K562 (cell line): Measurements from ENCODE around the gene STX1B. TPM values are rescaled to one million over a fixed set of nuclear protein-coding genes. Genes with fewer than 3 reads are reported as not detected.

ENCODE experiments used
- BRD9 ChIP-seq: fragments of 450-650 bp; IDR thresholded peaks from 2 replicates; pipeline ENCODE4 v1.6.1; 2018; ENCODE audit warnings: low read depth; ENCODE audit not compliant: partially characterized antibody
- CAMTA2 ChIP-seq: fragments of 250-450 bp; sonication (Bioruptor Pico); conservative IDR thresholded peaks from 2 replicates; pipeline ENCODE4 v1.5.1; 2022
- CBFA2T3 ChIP-seq: fragments of 450-650 bp; IDR thresholded peaks from 2 replicates; pipeline ENCODE4 v1.6.1; 2017
- GATAD2A ChIP-seq: fragments of 450-650 bp; IDR thresholded peaks from 2 replicates; pipeline ENCODE4 v1.6.1; 2017
- HDGF ChIP-seq: fragments of 450-650 bp; IDR thresholded peaks from 2 replicates; pipeline ENCODE4 v1.6.1; 2016
- HES1 ChIP-seq: fragments of 450-650 bp; IDR thresholded peaks from 2 replicates; pipeline ENCODE4 v1.6.1; 2016; ENCODE audit warnings: low read depth, mild to moderate bottlenecking, moderate library complexity
- KHSRP ChIP-seq: fragments of 450-650 bp; IDR thresholded peaks from 2 replicates; pipeline ENCODE4 v1.6.1; 2017
- NEUROD1 ChIP-seq: fragments of 150-350 bp; IDR thresholded peaks from 2 replicates; pipeline ENCODE4 v1.6.1; 2014; ENCODE audit warnings: borderline replicate concordance, low read length, low read depth; ENCODE audit not compliant: partially characterized antibody
- NFE2 ChIP-seq: IDR thresholded peaks from 2 replicates; pipeline ENCODE4 v1.6.1; 2014; ENCODE audit warnings: antibody characterized with exemption, low read depth
- NR4A1 ChIP-seq, 2 experiments: fragments of 250-450 bp in 1 of 2; fragments of 450-650 bp in 1 of 2; sonication (Bioruptor Pico) in 1 of 2; IDR thresholded peaks; 2 replicates each; pipeline versions ENCODE4 v1.4.0 to v1.6.1; 2016 to 2020; ENCODE audit warnings: mild to moderate bottlenecking in 2 of 2, missing compliant biosample characterization in 1 of 2, missing genetic modification characterization in 1 of 2, moderate library complexity in 1 of 2
- NRF1 ChIP-seq, 2 experiments: fragments of 450-650 bp; IDR thresholded peaks in 1 of 2; conservative IDR thresholded peaks in 1 of 2; 2 replicates each; pipeline ENCODE4 v1.6.1; 2014; ENCODE audit warnings: mild to moderate bottlenecking in 2 of 2
- PCBP2 ChIP-seq: fragments of 200-400 bp; formaldehyde crosslinking; IDR thresholded peaks from 2 replicates; pipeline ENCODE4 v1.6.1; 2018; ENCODE audit warnings: low read length, low read depth, mild to moderate bottlenecking, moderate library complexity; ENCODE audit not compliant: poor library complexity, severe bottlenecking
- RAD21 ChIP-seq, 2 experiments: fragments of 250-450 bp in 1 of 2; fragments of 450-650 bp in 1 of 2; sonication (Bioruptor Pico) in 1 of 2; formaldehyde crosslinking in 1 of 2; IDR thresholded peaks in 1 of 2; conservative IDR thresholded peaks in 1 of 2; 2 replicates each; pipeline versions ENCODE4 v1.4.0 to v1.8.0; 2020 to 2022; ENCODE audit warnings: mild to moderate bottlenecking in 2 of 2, moderate library complexity in 1 of 2
- RFX1 ChIP-seq: fragments of 450-650 bp; IDR thresholded peaks from 2 replicates; pipeline ENCODE4 v1.6.1; 2016; ENCODE audit warnings: mild to moderate bottlenecking, moderate library complexity
- TARDBP ChIP-seq: fragments of 450-650 bp; IDR thresholded peaks from 2 replicates; pipeline ENCODE4 v1.6.1; 2016
- ZNF280B ChIP-seq: fragments of 250-450 bp; sonication (Bioruptor Pico); IDR thresholded peaks from 2 replicates; pipeline ENCODE4 v1.5.1; 2021; ENCODE audit warnings: mild to moderate bottlenecking
- ZNF644 ChIP-seq: fragments of 200-800 bp; sonication (Bioruptor generic); IDR thresholded peaks from 2 replicates; pipeline ENCODE4 v1.6.1; 2016; ENCODE audit warnings: low read depth, missing genetic modification characterization, missing compliant biosample characterization
- ZNF699 ChIP-seq: fragments of 250-450 bp; sonication (Bioruptor Pico); IDR thresholded peaks from 2 replicates; pipeline ENCODE4 v1.8.0; 2021; ENCODE audit warnings: mild to moderate bottlenecking, moderate library complexity; ENCODE audit not compliant: insufficient replicate concordance
- ZNF785 ChIP-seq: fragments of 250-450 bp; sonication (Bioruptor Pico); IDR thresholded peaks from 2 replicates; pipeline ENCODE4 v1.4.0; 2020; ENCODE audit warnings: mild to moderate bottlenecking
- polyA plus RNA-seq, 8 experiments: library from polyadenylated mRNA; depleted of rRNA in 4 of 8; stranded (reverse) in 5 of 8; unstranded in 3 of 8; fragments of >200 nt; fragmentation: Nextera tagmentation in 2 of 8; fragmentation: Illumina TruSeq in 1 of 8; extraction: Ambion mirVana in 2 of 8; extraction: Trizol in 1 of 8; gene quantifications; 2 replicates each; pipeline versions ENCODE4 v1.2.1 to v1.2.3, GENCODE V29; 2011 to 2014; ENCODE audit warnings: inconsistent platforms in 1 of 8, missing spikeins in 1 of 8
- total RNA-seq, 7 experiments: library from RNA; depleted of rRNA in 6 of 7; stranded (reverse); fragments of >200 nt in 6 of 7; fragmentation: Illumina TruSeq in 2 of 7; extraction: Trizol in 2 of 7; gene quantifications; 2 replicates each; pipeline versions ENCODE4 v1.2.1 to v1.2.3, GENCODE V29; 2011 to 2021; ENCODE audit warnings: low replicate concordance in 1 of 7

Gene STX1B
- total and polyA plus RNA-seq, 9 of the 15 experiments (the other 6 are each of a cell fraction or from before 2014, with no cell fraction given) = 0.07 to 2.5 (median 0.86) TPM

GRCh38 chr16:31032736-31033708, 22.6 kb upstream of the STX1B start, which contains the start of gene STX4 (continued):
- peak; percentile 78; the same call in 1 of the 2 replicates for TF ChIP-seq NR4A1 (CRISPR knock-in tag; IDR thresholded peaks at IDR 0.05)
- TF ChIP-seq NR4A1 (tag; IDR thresholded peaks at IDR 0.05) = peak; percentile 74; the same call in 1 of the 2 replicates
- TF ChIP-seq NFE2 = peak; percentile 36; the same call in 1 of the 2 replicates
- TF ChIP-seq ZNF280B (CRISPR knock-in tag) = no peak
- 0 out of 2 replicates have a peak, but pooled peaks have one; percentile 48 for TF ChIP-seq ZNF644 (tag)
- TF ChIP-seq TARDBP = peak; percentile 99
- peak; percentile 28 for TF ChIP-seq CBFA2T3
- no peak for TF ChIP-seq PCBP2
- TF ChIP-seq HES1 = peak; percentile 85
- TF ChIP-seq GATAD2A = peak; percentile 33; the same call in 1 of the 2 replicates
- no peak for TF ChIP-seq ZNF785 (CRISPR knock-in tag)
- peak; percentile 46 for TF ChIP-seq NEUROD1
- peak; percentile 84 for TF ChIP-seq KHSRP
- peak; percentile 81 to 87 for TF ChIP-seq NRF1 (conservative IDR thresholded peaks at IDR 0.05 in 1 of 2, IDR thresholded peaks at IDR 0.05 in 1 of 2)
- no peak for TF ChIP-seq ZNF699 (CRISPR knock-in tag)
- TF ChIP-seq BRD9 = peak; percentile 75
- TF ChIP-seq RAD21 (CRISPR knock-in tag; conservative IDR thresholded peaks at IDR 0.05 in 1 of 2, IDR thresholded peaks at IDR 0.05 in 1 of 2) = 0 out of 4 replicates have a peak, but pooled peaks of 1 of the 2 experiments have one; percentile 2
- TF ChIP-seq RFX1 = no peak
- TF ChIP-seq CAMTA2 = no peak
- no peak for TF ChIP-seq HDGF
